Astrocyte (in vitro differentiated cells and primary cell): ENCODE data around the gene UNC5CL.

ENCODE experiments used
- CTCF ChIP-seq: IDR thresholded peaks from 2 replicates; pipeline ENCODE4 v1.5.1; 2011; ENCODE audit warnings: low read depth, mild to moderate bottlenecking, inconsistent platforms, low read length, moderate library complexity; ENCODE audit not compliant: insufficient read depth
- EZH2 ChIP-seq: IDR thresholded peaks from 2 replicates; pipeline ENCODE4 v1.6.1; 2012; ENCODE audit warnings: mild to moderate bottlenecking, low read length, inconsistent platforms; ENCODE audit not compliant: insufficient read depth

GRCh38 chr6:41054511-41054910 is 15.5 kb upstream of the UNC5CL start:
- no peak for TF ChIP-seq CTCF
- no peak for TF ChIP-seq EZH2
